NCI-H146 (cell line): ENCODE measurements around the gene STAG1.
A peak's percentile ranks its signal among the peaks of the same experiment; 100 is the strongest.
"Not testable (repeated sequence)": the region's sequence is repeated elsewhere in the genome, so short reads cannot be mapped to it uniquely, and the experiment has no call there.

ENCODE experiments used
- DNase-seq: peaks from one replicate; lab custom pipeline; 2025; lab: John Stamatoyannopoulos, UW

The STAG1 gene

DNA sequence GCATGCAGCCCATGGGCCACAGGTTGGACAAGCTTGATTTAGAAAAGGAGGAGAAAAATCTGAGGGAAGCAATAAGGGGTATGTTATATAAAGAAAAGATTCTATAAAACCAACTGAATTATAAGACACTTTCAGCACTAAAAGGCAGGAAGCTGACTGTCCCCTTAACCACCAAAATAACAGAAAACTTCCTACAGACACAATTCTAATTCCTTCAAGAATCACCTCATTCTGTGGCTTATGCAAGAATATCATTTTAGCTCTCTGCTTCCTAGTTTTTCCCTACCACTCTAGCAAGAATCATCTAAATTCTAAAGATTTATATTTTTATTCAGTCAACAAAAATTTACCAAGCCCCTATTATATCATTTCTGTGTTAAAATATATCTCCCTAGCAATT lies 6.3 kb downstream of the STAG1 start:
- DNase-seq, result no peak

DNA sequence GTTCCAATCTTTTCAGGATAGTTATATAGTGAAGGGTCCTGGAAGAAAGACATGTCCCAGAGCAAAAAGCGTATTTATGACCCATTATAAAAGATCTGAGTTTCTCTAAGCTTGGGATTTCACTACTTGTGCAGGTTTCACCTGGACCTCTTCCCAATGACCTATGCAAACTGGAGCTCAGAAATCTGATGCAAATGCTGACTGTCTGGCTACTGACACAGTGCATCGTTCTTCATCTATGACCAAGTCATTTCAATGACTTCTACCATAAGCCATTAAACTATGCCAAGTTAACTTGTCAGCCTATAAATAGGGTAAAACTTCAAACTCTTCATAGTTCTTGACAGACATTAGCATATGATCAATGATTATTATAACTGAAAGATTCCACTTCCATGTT lies 11.1 kb downstream of the STAG1 start:
- no peak for DNase-seq

DNA sequence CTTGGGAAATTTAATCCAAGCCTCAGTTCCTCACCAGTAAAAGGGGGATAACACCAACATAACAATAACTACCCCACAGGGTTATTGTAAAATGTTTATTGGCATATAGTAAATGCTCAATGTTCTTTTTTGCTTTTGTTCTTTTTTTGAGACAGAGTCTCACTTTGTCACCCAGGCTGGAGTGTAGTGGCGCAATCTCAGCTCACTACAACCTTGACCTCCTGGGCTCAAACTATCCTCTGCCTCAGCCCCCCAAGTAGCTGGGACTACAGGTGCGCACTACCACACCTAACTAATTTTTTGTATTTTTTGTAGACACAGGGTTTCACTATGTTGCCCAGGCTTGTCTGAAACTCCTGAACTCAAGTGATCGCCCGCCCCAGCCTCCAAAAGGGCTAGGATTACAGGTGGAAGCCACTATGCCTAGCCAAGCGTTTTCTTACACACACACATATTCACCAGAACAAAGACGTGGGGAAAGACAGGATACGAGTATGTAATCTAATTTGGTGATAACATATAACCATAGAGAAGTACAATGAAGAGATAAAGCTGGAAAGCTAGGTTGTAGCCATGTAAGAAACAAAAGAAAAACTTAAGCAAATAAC lies 11.7 kb downstream of the STAG1 start:
- DNase-seq, result no peak

DNA sequence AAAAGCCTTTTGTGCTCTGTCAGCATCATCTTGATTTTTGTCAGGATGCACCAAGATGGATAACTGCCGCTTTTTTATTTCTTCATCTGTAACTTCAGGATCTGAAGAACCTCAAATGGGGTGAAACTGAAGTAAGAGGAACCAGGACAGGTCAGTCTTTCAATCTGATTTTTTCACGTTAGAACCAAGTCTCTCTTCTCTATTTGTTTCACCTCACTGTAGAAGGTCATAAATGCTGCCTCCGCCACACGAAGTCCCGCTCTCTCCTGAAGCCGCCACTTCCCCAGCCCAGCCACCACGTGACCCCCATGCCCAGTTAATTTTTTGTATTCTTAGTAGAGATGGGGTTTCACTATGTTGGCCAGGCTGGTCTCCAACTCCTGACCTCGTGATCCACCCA lies 15.2 kb downstream of the STAG1 start:
- DNase-seq, result not testable (repeated sequence)

DNA sequence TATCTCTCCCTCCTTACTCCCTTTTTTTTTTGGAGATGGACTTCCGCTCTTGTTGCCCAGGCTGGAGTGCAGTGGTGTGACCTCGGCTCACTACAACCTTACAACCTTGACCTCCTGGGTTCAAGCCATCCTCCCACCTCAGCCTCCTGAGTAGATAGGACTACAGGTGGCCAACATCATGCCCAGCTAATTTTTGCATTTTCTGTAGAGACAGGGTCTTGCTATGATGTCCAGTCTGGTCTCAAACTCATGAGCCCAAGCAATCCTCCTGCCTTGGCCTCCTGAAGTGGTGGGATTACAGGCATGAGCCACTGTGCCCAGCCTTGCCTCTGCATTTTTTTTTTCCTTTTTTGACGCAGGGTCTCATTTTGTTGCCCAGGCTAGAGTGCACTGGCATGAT lies 17.1 kb downstream of the STAG1 start:
- no peak for DNase-seq

DNA sequence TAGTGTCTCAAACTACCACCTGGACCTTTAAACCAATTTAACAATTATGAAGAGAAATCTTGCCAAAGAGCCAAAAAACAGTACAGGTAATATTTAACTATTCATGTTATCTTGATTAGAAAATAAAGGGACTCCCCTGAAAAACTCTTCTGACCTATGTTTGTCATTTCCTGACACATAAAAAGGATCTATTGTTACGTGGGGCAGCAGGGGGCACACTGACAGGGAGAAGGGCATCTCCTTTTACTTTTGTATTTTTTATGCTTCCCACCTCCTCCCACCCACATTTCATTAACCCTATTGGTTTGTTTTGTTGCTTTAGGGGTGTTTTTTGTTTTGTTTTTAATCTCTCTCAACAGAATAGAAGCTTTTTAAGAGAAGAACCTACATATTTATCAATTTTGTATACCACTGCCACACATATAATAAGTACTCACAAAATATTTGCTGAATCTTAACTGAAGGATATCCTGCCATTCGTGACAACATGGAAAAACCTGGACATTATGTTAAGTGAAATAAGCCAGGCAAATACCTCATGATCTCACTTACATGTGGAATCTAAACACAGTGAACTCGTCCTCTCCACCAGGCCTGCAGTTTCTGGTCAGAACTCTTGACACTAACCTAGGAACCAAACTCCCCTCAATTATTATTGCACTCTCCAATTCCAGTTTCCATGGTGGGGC lies 17.7 kb downstream of the STAG1 start:
- DNase-seq, result peak; percentile 69

DNA sequence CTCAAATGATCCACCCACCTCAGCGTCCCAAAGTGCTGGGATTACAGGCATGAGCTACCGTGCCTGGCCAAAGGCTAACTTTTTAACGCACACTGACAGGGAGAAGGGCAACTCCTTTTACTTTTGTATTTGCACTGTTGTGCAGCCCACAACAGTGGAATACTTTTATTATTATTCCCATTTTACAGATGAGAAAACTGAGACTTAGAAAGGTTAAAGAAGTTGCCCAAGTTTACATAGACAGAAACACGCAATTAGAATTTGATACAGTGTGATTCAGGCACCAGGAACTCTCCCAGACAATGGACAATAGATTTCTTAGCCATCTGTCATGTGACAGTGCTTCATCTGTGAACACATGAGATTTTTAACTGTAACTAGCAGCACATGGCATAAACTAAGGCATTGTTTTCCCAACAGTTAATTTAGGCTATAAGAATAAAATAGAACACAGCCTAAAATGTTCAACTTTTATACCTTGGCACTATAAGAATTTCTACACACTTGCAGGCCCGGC lies 18.8 kb downstream of the STAG1 start:
- no peak for DNase-seq

DNA sequence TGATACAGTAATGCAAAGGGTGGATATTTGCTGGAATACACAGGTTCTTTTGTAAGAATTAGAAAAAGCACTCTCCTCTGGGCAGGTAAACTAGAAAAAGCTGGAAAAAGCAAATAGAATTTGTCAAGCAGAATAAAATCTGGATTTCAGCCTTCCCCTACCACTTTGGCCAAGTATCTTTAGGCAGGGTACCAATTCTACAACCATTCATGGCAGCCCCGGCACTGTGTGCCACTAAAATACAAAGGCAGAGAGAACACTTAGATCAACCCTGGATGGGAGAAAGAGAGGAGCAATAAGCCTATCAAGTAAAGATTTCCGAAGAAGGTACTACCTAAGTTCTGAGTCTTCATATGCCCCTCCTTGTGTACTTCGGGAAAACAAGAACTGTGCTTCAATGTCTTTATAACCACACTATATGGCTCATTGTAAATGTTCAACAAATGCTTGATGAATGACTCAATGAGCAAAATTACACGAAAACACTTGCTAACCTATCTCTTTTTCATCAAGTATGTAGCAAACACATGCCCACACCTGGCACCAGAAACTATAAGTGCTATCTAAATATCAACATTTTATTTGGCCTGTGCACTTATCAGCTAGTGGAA lies 20.8 kb downstream of the STAG1 start:
- DNase-seq, result no peak

DNA sequence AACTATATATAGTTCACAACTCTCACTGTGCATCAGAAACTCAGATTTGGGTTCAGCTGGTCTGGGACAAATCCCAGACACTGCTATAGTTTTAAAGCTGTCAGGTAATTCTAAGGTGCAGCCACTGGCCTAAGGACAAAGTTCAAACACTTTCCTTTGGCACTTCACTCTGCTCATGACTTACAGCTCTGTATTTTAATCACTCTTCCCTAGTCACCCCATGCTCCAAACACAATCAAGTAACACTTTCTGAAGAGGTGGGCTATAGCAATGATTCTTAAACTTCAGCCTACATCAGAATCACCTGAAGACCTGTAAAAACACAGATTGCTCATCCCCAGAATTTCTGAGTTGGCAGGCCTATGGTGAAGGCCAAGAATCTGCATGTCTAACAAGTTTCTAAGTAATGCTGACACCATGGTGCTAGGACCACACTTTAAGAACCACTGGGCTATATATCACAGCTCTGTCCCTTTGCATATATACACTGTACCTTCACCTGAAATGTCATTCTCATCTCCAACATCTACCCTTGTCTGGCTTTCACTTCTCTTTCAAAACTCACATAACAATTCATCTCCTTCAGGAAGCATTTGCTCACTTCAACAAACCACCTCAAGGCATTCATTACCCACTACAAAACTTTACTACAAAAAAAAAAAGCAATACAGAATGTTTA lies 21.4 kb downstream of the STAG1 start:
- no peak for DNase-seq

DNA sequence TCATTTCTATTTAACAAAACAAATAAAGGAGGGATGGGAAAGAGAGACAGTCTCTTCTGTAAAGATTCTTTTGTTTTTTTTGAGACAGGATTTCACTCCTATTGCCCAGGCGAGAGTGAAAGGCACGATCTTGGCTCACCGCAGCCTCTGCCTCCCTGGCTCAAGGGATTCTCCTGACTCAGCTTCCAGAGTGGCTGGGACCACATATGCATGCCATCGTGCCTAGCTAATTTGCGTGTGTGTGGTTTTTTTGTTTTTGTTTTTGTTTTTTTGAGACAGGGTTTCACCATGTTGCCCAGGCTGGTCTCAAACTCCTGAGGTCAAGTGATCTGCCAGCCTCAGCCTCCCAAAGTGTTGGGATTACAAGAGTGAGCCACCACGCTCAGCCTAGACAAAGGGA lies 23.3 kb downstream of the STAG1 start:
- DNase-seq, result no peak

DNA sequence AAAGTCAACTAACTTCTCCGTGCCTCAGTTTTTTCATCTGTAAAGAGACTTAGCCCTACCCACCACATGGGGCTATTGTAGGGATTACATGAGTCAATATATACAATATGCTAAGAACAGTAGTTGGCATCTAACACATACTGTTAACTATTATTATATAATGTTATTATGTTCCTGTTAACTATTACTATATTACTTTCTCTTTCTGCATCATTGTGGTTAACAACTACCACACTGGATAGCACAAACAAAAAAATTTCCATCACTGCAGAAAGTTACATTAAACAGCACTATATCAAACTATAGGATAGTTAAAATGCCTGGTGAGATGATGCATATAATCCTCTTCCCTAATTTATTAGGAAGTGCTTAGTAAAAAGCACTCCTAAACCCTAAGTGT lies 23.7 kb downstream of the STAG1 start:
- no peak for DNase-seq

DNA sequence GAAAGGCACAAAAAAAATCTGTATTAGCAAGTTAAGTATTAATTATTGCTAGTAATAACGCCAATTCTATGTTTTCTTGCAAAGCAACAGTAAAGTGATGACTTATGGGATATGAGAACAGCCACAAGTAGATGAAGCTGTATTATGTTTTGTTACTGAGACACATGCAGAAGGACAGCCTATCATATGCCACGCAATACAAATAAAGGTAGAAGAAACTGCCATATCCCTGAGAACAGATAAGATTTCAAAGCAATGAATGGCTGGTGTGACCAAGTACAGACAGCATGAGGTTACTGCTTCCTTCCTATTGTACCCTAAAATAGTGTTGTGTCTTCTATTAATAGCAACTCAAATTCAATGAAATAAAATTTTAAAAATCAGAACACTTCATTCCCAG lies 26.7 kb downstream of the STAG1 start:
- DNase-seq, result no peak

DNA sequence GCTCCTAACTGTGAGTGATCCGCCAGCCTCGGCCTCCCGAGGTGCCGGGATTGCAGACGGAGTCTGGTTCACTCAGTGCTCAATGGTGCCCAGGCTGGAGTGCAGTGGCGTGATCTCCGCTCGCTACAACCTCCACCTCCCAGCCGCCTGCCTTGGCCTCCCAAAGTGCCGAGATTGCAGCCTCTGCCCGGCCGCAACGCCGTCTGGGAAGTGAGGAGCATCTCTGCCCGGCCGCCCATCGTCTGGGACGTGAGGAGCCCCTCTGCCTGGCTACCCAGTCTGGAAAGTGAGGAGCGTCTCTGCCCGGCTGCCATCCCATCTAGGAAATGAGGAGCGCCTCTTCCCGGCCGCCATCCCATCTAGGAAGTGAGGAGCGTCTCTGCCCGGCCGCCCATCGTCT lies 29.3 kb downstream of the STAG1 start:
- not testable (repeated sequence) for DNase-seq

DNA sequence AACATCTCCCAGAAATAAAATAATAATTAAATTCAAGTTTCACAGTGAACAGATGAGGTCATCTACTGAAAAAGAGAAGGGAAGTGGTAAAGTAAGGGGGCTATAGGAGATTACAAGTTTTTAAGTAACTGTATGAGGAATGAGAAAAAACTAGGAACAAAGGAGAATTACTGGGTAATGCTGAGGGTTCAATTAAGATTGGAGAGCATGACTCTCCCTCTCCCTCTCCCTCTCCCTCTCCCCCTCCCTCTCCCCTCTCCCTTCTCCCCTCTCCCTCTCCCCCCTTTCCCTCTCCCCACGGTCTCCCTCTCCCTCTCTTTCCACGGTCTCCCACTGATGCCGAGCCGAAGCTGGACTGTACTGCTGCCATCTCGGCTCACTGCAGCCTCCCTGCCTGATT lies 29.8 kb downstream of the STAG1 start:
- not testable (repeated sequence) for DNase-seq

DNA sequence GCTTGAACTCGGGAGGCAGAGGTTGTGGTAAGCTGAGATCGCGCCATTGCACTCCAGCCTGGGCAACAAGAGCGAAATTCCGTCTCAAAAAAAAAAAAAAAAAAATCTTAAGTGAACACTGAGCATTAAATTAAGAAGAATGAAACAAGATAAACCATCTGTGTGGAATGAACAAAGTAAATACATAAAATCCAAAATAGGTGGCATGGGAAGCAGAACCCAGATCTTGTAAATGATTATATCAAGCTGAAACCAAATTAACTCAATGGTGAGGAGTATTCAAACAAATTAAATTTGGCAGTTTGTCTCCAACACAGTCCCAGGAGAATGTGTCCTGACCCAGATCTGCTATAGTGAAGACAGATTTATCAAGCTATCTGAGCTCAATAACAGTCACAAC lies 32.1 kb downstream of the STAG1 start:
- no peak for DNase-seq

DNA sequence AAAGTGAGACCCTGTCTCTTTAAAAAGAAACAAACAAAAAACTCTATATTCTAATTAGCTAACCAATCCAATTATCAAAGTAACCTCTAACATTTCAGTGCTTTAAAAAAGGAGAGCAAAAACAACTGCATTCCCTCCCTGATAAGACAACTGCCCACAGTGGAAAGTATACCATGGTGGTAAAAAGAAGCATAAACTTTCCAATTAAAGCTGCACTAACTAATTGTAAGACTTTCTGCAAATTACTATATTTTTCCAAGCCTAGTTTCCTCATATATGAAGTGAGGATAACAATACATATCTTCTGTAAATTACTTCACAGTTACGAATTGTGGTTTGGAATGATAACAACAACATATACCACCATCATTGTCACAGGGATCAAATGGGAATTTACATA lies 35.5 kb downstream of the STAG1 start:
- DNase-seq, result no peak

DNA sequence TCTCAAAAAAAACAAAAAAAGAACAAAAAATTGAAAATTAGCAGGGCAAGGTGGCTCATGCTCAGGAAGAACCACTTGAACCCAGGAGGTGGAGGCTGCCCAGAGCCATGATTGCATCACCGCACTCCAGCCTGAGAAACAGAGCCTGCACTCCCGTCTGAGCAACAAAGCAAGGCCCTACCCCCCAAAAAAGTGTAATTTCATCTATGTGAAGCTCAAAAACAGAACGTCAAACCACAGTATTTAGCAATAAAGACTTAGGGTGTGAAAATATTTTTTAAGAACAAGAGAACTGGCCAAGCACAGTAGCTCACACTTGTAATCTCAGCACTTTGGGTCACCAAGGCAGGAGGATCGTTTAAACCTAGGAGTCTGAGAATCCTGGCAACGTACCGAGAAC lies 38.2 kb downstream of the STAG1 start:
- DNase-seq, result no peak

DNA sequence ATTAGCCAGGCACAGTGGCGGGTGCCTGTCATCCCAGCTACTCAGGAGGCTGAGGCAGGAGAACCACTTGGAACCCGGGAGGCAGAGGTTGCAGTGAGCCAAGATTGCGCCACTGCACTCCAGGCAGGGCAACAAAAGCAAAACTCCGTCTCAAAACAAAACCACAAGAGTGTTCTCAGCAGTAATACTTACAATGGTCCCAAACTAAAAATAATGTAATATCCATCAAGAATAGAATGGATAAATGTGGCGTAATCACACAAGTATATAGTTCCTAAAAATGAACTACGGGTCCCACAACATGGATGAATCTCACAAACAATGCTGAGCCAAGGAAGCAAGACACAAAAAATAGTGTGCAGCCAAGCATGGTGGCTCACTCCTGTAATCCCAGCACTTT lies 39.2 kb downstream of the STAG1 start:
- DNase-seq, result no peak

DNA sequence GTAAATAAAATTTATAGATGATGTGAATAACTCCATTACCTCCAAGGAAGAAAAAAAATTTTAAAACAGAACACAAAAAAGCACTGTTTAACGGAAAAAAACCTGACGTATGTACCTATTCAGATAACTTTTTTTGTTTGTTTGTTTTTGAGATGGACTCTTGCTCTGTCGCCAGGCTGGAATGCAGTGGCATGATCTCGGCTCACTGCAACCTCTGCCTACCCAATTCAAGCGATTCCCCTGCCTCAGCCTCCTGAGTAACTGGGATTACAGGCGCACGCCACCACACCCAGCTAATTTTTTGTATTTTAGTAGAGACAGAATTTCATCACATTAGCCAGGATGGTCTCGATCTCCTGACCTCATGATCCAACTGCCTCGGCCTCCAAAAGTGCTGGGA lies 40.3 kb downstream of the STAG1 start:
- not testable (repeated sequence) for DNase-seq

DNA sequence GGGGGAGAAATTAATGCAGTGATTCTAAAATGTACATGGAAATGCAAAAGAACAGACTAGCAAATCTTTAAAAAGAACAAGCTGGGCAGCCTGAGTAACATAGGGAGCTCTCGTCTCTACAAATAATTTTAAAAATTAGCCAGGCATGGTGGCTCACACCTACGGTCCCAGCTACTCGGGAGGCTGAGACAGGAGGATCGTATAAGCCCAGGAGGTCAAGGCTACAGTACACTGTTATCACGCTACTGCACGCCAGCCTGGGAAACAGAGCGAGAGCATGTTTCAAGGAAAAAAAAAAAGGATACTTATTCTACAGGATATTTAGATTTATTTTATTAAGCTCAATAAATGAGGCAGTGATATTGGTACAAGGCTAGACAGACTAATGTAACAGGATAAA lies 40.9 kb downstream of the STAG1 start:
- no peak for DNase-seq

DNA sequence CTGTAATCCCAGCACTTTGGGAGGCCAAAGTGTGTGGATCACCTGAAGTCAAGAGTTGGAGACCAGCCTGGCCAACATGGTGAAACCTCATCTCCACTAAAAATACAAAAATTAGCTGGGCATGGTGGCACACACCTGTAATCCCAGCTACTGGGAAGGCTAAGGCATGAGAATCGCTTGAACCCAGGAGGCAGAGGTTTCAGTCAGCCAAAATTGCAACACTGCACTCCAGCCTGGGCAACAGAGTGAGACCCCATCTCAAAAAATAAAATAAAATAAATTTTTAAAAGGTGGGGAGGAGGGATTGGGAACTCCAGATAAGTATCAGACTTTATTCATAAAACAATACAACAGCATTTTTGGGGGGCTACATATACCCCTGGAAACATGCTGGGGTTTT lies 42.4 kb downstream of the STAG1 start:
- not testable (repeated sequence) for DNase-seq

DNA sequence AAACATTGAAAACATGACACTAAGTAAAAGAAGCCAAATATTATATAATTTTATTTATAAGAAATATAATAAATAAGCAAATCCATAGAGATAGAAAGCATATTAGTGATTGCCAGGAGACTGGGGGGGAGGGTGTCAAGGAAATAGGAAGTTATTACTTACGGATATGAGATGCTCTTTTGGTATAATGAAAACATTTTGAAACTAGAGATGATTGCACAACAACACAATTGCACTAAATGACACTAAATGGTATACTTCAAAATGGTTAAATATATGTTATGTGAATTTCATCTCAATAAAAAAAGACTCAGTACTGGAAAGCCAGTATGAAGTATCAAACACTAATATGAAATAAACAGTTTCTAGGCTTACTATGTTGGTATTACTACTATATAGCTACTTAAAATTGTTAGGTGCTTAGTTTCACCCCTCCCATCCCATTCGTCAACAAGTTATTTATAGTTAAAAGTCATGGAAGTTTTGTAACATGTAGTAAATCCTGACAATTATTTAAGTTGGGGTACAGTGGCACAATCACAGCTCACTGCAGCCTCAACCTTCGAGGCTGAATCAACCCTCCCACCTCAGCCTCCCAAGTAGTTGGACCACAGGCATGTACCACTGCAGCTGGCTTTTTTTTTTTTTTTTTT lies 43.7 kb downstream of the STAG1 start:
- DNase-seq, result no peak
